ENCODE measurements around the gene NT5E.

The NT5E gene

DNA sequence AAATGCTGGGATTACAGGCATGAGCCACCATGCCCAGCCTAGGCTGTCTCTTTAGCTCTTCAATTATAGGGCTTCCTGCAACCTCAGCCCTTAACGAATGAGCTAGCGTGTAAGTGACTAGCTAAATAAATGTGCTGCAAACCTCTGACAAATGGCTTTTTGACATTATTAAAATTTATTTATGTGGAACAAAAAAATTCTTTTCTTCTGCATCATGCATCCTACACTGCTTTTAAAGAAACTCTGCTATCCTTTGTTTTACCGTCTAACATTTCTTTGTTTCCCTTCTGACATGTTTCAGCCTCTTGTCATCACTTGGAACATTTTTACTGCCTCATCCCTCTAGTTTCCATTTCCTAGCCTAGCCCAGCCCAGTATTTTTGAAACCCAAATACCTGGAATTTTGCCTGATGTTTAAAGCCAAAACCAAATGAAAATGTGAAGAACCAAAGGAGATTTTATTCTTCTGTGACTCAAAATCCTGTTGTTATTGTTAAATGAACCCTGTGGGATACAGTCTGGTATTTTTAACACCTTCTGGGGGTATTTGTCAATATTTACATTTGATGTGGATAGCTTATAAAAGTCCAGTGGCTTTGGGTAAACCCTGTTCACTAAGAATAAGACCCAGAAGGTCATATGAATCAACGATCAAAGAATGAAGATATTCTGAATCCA, 9.5 kb downstream of the NT5E start:
- in situ Hi-C loops (cut with MboI; ENCODE audit: low sequenced_read_pairs) = no loop called here

- in situ Hi-C loops (cut with MboI; ENCODE audit: low sequenced_read_pairs) = no loop called here
These were observed 10.5 kb downstream of the NT5E start for GRCh38 chr6:85460154-85460920.

- in situ Hi-C loops (cut with MboI; ENCODE audit: low sequenced_read_pairs) = no loop called here
These were observed 11.3 kb downstream of the NT5E start for GRCh38 chr6:85460921-85461797.

- in situ Hi-C loops (cut with MboI; ENCODE audit: low sequenced_read_pairs) = no loop called here
These were observed 11.9 kb downstream of the NT5E start for GRCh38 chr6:85461798-85462170.

DNA sequence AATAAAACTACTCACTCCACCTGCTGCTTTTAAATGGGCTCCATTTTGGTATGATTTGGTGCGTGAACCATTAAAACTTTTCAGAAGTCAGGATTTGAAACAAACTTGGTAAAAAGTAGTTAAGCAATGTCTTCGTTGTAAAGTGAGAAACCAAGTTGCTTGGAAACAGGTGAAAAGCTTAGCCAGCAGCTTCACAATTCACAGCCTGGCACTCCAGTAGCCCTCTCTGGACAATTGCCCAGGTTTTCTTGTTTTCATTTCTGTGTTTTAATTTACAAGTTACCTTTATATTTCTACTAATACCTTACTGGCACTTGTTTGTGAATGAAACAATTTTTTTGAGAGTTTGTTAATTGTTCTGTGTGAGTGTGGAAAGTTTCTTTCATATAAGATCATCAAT, 12.8 kb downstream of the NT5E start:
- in situ Hi-C loops (cut with MboI; ENCODE audit: low sequenced_read_pairs) = no loop called here

DNA sequence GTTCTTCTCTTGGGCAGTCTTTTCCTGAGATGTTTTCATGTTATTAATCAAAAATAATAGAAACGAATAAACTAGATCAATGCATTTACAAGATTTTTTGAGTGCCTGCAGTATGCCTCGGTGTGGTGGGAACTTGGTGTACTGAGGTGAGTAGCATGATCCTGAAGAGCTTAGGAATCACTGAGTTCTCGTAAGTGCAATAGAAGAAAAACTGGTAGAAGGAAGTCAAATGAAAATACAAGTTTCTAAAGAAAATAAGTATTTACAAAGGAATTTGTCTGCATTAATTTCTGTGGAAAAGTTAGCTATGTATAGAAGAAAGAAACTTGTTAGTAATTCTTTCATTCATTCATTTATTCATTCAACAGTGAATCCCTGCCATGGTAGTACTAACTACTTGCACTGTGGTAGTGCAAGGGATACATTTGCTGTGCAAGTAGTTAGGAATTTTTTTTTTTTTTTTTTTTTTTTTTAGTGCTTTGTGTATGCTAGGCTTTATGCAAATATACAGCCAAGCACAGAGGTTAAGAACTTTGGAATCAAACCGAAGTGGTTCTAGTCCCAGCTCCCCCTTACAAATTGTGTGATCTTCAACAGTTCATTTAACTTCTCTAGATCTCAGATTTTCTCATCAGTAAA, 13.9 kb downstream of the NT5E start:
- in situ Hi-C loops (cut with MboI; ENCODE audit: low sequenced_read_pairs) = no loop called here

- in situ Hi-C loops (cut with MboI; ENCODE audit: low sequenced_read_pairs) = no loop called here
These were observed 14.4 kb downstream of the NT5E start for GRCh38 chr6:85464260-85464644.

- in situ Hi-C loops (cut with MboI; ENCODE audit: low sequenced_read_pairs) = no loop called here
These were observed 14.9 kb downstream of the NT5E start for GRCh38 chr6:85464722-85465150.

DNA sequence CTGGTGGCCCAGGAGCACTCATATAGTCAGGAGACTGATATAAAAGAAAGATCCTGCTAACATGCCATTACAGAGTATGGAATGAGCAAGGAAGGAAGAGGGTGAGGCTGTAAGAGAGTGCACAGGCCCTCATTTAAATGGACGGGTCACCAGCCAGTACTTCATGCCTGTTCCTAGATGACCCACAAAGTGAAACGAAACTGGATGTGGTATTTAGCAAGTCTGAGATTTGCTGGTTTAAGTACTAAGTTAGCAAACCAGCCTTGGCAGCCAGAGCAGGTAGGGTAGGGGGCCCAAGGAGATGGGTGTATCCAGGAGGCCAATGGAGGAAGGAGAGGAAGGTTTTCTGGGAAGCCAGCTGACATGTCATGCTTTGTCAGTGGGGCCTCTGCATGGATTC, 15.9 kb downstream of the NT5E start:
- in situ Hi-C loops (cut with MboI; ENCODE audit: low sequenced_read_pairs) = no loop called here

- in situ Hi-C loops (cut with MboI; ENCODE audit: low sequenced_read_pairs) = no loop called here
These were observed 18.4 kb downstream of the NT5E start for GRCh38 chr6:85468326-85468725.

GRCh38 chr6:85469276-85470022, 19.6 kb downstream of the NT5E start:
- in situ Hi-C loops (cut with MboI; ENCODE audit: low sequenced_read_pairs) = no loop called here

GRCh38 chr6:85470023-85470410, 20.1 kb downstream of the NT5E start:
- in situ Hi-C loops (cut with MboI; ENCODE audit: low sequenced_read_pairs) = no loop called here

- in situ Hi-C loops (cut with MboI; ENCODE audit: low sequenced_read_pairs) = no loop called here
These were observed 22.9 kb downstream of the NT5E start for GRCh38 chr6:85472744-85473143.

DNA sequence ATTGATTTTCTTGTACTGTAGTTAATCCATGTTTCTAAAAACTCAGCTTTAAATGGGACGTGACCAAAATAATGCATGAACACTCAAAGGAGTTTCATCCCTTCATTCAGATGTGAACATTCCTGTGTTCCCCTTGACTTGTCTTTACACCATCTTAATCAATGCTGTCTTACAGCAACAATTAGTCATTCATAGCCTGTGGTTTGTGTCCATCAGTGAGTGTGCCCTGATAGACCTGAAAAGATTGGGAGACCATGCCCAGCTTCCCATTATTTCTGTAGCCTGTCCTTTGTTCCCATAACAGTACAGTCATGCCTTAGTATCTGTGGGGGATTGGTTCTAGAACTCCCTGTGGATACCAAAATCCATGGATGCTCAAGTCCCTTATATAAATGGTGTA, 23.9 kb downstream of the NT5E start:
- in situ Hi-C loops (cut with MboI; ENCODE audit: low sequenced_read_pairs) = no loop called here

GRCh38 chr6:85476532-85476931, 26.6 kb downstream of the NT5E start:
- in situ Hi-C loops (cut with MboI; ENCODE audit: low sequenced_read_pairs) = no loop called here

DNA sequence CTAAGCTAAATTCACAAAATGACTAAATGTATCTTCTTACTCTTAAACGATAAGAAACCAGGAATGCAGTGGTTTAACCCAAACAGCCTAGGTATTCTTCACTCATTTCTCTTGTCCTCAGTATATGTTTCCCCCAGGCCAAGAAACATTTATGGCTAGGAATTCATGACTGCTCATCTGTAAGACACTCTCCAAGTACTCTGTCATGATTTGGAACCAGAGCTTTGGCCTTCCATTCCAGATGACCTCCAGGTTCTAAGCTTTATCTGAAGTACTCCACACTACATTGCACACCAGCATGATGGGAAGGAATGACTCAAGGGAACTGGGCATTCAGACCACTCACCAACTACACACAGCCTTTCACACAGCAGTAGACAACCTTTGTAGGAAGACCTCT, 29.3 kb downstream of the NT5E start:
- in situ Hi-C loops (cut with MboI; ENCODE audit: low sequenced_read_pairs) = no loop called here

DNA sequence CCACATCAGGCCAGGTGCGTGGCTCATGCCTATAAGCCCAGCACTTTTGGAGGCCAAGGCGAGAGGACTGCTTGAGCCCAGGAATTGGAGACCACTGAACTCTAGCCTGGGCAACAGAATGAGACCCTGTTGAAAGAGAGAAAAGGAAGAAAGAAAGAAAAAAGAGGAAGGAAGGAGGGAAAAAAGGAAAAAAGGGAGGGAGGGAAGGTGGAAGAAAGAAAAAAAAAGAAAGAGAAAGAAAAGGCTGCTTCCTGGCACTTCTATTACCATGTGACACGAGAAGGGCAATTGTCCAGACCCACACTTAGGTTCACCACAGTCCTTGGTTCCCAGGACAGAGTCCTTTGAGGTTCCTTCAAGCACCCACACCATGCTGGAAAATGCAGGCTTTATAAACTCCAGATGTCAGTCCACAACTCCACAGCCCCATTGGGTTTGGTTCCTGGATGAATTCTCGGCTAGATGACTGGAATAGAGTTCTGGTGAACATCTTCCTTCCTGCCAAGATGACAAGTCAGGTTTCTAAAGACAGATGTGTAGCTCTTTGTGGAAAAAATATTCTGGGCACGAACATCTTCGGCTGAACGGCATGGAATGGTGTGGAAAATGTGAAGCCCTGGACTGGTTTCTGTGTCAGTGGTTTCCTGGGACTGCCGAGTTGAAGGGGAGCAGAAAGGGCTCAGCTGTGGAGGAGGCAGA, 32.5 kb downstream of the NT5E start:
- in situ Hi-C loops (cut with MboI; ENCODE audit: low sequenced_read_pairs) = no loop called here

DNA sequence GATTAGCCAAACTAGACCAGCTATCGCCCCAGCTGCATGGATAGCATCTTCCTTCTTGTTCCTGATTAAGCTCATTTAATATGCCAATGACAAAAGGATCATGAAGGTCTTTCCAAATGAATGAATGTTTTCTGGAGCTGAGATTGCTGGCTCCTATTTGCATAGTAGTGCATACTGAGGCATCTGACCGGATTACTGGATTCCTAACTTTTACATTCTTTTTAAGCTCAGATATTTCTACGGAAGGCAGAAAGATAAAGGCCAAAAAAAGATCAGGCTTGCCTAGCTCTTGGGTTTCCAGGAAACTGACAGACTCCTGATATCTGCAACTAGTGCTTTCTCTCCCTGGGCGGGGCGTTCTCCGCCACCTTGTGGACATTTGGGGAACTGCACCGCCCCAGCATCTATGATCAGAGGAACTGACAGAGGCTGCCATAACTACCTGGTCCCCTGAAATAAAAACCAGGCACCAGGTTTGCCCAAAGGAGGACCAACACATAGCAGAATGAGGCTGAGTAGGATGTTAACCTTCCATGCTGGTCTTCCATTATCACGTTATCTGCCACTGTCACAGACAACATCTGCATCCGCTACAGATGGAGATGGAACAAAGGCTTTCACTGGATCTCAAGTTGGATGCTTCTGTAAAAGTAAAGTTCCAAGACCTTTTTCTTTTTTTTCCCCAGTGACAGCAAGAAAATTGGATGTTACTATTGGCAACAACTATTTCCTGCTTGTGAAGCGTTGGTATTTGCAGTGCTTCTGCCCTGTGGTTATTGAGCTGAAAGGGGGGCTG, 33.2 kb downstream of the NT5E start:
- in situ Hi-C loops (cut with MboI; ENCODE audit: low sequenced_read_pairs) = no loop called here

- in situ Hi-C loops (cut with MboI; ENCODE audit: low sequenced_read_pairs) = no loop called here
These were observed 34.0 kb downstream of the NT5E start for GRCh38 chr6:85483846-85484245.

Measured in hTERT RPE-1 (cell line).